K562 (cell line): ENCODE results near the gene DDX50. TPM values are rescaled to one million over a fixed set of nuclear protein-coding genes. Genes with fewer than 3 reads are reported as not detected.
A peak's percentile ranks its signal among the peaks of the same experiment; 100 is the strongest.

Source experiments
- ADNP ChIP-seq: fragments of 200-800 bp; sonication (Bioruptor generic); IDR thresholded peaks from 2 replicates; pipeline ENCODE4 v1.6.1; 2016; ENCODE audit warnings: missing genetic modification characterization, missing compliant biosample characterization
- BRD4 ChIP-seq: fragments of 200-600 bp; sonication (generic); IDR thresholded peaks from 2 replicates; pipeline ENCODE4 v1.6.1; 2017; ENCODE audit warnings: inconsistent platforms
- CHD1 ChIP-seq: fragments of 200-600 bp; sonication (generic); IDR thresholded peaks from one replicate; pipeline ENCODE4 v1.6.1; 2012; ENCODE audit warnings: mild to moderate bottlenecking, moderate library complexity, low read length, inconsistent platforms
- COPS2 ChIP-seq: fragments of 450-650 bp; conservative IDR thresholded peaks from 2 replicates; pipeline ENCODE4 v1.6.1; 2016; ENCODE audit warnings: mild to moderate bottlenecking, moderate library complexity
- FOXM1 ChIP-seq, 2 experiments: fragments of 450-650 bp in 1 of 2; sonication (generic) in 1 of 2; formaldehyde crosslinking in 1 of 2; IDR thresholded peaks; 2 replicates each; pipeline versions ENCODE4 v1.6.1 to v1.9.0; 2017 to 2022; ENCODE audit warnings: low read depth in 2 of 2, mild to moderate bottlenecking in 2 of 2, missing genetic modification reagents in 1 of 2, moderate library complexity in 1 of 2
- MITF ChIP-seq: IDR thresholded peaks from 2 replicates; pipeline ENCODE4 v1.6.1; 2014; ENCODE audit warnings: antibody characterized with exemption
- MLLT1 ChIP-seq, 2 experiments: fragments of 450-650 bp; IDR thresholded peaks; 2 replicates each; pipeline ENCODE4 v1.6.1; 2016
- NCOA4 ChIP-seq: fragments of 450-650 bp; IDR thresholded peaks from 2 replicates; pipeline ENCODE4 v1.6.1; 2018; ENCODE audit warnings: mild to moderate bottlenecking; ENCODE audit not compliant: partially characterized antibody
- RAD51 ChIP-seq: fragments of 450-650 bp; IDR thresholded peaks from 2 replicates; pipeline ENCODE4 v1.7.1; 2016; ENCODE audit warnings: low read depth, mild to moderate bottlenecking, borderline replicate concordance
- SRF ChIP-seq, 2 experiments: fragments of 250-450, 450-650 bp in 1 of 2; sonication (Bioruptor Pico) in 1 of 2; sonication (generic) in 1 of 2; formaldehyde crosslinking; IDR thresholded peaks; 2 replicates each; pipeline versions ENCODE4 v1.5.0 to v1.5.1; 2020 to 2022; ENCODE audit warnings: mild to moderate bottlenecking in 1 of 2, missing genetic modification reagents in 1 of 2
- TBL1XR1 ChIP-seq, 2 experiments: IDR thresholded peaks; 2 replicates each; pipeline ENCODE4 v1.6.1; 2012; ENCODE audit warnings: improper control_type of control experiment in 2 of 2, low read length in 2 of 2, mild to moderate bottlenecking in 1 of 2
- TRIM25 ChIP-seq: fragments of 450-650 bp; IDR thresholded peaks from 2 replicates; pipeline ENCODE4 v1.7.0; 2016; ENCODE audit warnings: borderline replicate concordance
- USF2 ChIP-seq: sonication (generic); formaldehyde crosslinking; IDR thresholded peaks from 2 replicates; pipeline ENCODE4 v1.5.0; 2020; ENCODE audit warnings: missing genetic modification reagents
- ZFX ChIP-seq: sonication (generic); formaldehyde crosslinking; IDR thresholded peaks from 2 replicates; pipeline ENCODE4 v1.8.0; 2022; ENCODE audit warnings: mild to moderate bottlenecking, missing genetic modification reagents, moderate library complexity
- ZNF175 ChIP-seq: fragments of 200-800 bp; sonication (Bioruptor generic); IDR thresholded peaks from 2 replicates; pipeline ENCODE4 v1.6.1; 2016; ENCODE audit warnings: low read depth, mild to moderate bottlenecking, missing genetic modification characterization, missing compliant biosample characterization
- ZNF518B ChIP-seq: fragments of 250-450 bp; sonication (Bioruptor Pico); IDR thresholded peaks from 2 replicates; pipeline ENCODE4 v1.5.0; 2021; ENCODE audit warnings: mild to moderate bottlenecking, moderate library complexity
- ZNF644 ChIP-seq: fragments of 200-800 bp; sonication (Bioruptor generic); IDR thresholded peaks from 2 replicates; pipeline ENCODE4 v1.6.1; 2016; ENCODE audit warnings: low read depth, missing genetic modification characterization, missing compliant biosample characterization
- ZSCAN29 ChIP-seq: fragments of 450-650 bp; IDR thresholded peaks from 2 replicates; pipeline ENCODE4 v1.6.1; 2017
- polyA plus RNA-seq, 8 experiments: library from polyadenylated mRNA; depleted of rRNA in 4 of 8; stranded (reverse) in 5 of 8; unstranded in 3 of 8; fragments of >200 nt; fragmentation: Nextera tagmentation in 2 of 8; fragmentation: Illumina TruSeq in 1 of 8; extraction: Ambion mirVana in 2 of 8; extraction: Trizol in 1 of 8; gene quantifications; 2 replicates each; pipeline versions ENCODE4 v1.2.1 to v1.2.3, GENCODE V29; 2011 to 2014; ENCODE audit warnings: inconsistent platforms in 1 of 8, missing spikeins in 1 of 8
- total RNA-seq, 7 experiments: library from RNA; depleted of rRNA in 6 of 7; stranded (reverse); fragments of >200 nt in 6 of 7; fragmentation: Illumina TruSeq in 2 of 7; extraction: Trizol in 2 of 7; gene quantifications; 2 replicates each; pipeline versions ENCODE4 v1.2.1 to v1.2.3, GENCODE V29; 2011 to 2021; ENCODE audit warnings: low replicate concordance in 1 of 7

The DDX50 gene
- total and polyA plus RNA-seq, 9 of the 15 experiments (the other 6 are each of a cell fraction or from before 2014, with no cell fraction given): 36.7 to 86.8 (median 57.4) TPM

GRCh38 chr10:68959695-68960527, 58.8 kb downstream of the DDX50 start (continued):
- TF ChIP-seq ZNF518B (CRISPR knock-in tag) (no peak), MITF (no peak), CHD1 (no peak), ZFX (CRISPR knock-in tag) (no peak), USF2 (no peak), ZSCAN29 (no peak), FOXM1 (IDR thresholded peaks at IDR 0.05; ENCODE audit: low read depth) (no peak), FOXM1 (CRISPR knock-in tag; IDR thresholded peaks at IDR 0.05; ENCODE audit: low read depth) (no peak), ZNF644 (no peak), RAD51 (no peak), MLLT1 (IDR thresholded peaks at IDR 0.05) (no peak), TRIM25 (no peak), TBL1XR1 (IDR thresholded peaks at IDR 0.05; ENCODE audit: low read length in 2 of 2) (no peak), ZNF175 (CRISPR knock-in tag) (no peak), ADNP (tag) (peak; percentile 7; the same call in 1 of the 2 replicates), COPS2 (no peak), SRF (CRISPR knock-in tag; IDR thresholded peaks at IDR 0.05) (no peak), NCOA4 (no peak), BRD4 (no peak)
